Stimulated activated CD8-positive, alpha-beta memory T cell treated with anti-CD3 and anti-CD28 coated beads, Interleukin-2, amount 100 ng/mL, for 1 hour (primary cell): ENCODE measurements around the gene RNLS.

Experiments used
- DNase-seq, 2 donors: peaks; one replicate each; pipeline ENCODE4 v3.0.0-alpha.2; 2020; ENCODE audit warnings: low read depth in 2 of 2

RNLS gene

DNA sequence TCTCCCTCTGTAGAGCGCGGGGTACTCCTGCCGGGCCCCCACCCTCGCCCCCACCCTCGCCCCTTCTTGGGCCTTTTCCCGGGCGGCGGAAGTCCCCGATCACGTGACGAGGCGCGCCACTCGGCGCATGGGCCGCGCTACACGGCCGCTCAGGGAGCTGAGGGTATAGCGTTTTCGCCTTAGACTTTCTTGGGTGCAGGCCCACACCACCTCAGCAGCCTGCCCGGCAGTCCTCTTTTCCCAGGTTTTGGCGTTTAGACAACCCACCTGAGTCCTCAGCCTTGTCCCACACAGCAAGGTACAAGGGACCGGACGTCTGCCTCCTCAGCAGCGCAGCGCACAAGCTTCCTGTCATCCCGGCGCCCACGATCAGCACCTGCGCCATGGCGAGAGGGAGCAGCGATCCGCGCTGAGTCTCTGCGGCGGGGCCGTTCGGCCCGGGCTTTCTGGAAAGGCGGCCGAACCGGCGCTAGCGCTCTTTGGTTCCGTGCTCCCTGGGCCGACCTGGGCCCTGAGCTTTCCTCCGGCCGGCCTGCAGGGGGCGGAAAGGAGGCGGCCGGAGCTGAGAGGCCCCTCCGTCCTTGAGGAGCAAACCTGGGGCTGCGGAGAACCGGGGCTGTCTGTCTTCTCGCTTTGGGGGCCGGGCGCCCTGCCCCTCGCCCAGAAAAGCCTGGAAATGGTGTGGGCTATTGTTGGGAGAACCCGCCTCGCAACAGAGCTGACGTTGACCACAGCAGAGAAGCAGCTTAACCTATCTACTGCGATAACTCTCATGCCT is at the start of gene RNLS:
RNLS (minus strand) TSS at position 513 of the 778 bp plus-strand sequence.
- peak; percentile 34 to 41 for DNase-seq

DNA sequence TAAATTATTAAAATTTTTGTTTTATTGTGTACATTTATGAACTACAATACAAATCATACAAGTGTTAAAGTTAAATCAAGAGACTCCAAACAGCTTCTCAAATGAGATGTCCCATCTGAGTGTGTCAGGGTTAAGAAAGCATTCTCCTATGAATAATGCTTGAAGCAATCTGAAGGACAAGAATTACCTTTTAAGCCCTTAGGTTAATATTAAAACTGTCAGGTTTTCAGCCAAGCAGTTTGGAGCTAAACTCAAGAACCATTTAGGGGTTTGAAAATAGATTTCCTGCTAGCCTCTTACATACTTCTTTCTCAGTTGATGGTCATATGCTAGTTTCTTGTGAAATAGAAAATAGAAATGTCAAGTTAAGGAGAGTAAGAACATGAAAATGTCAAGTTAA is 41.7 kb upstream of the RNLS start:
- DNase-seq, result no peak

DNA sequence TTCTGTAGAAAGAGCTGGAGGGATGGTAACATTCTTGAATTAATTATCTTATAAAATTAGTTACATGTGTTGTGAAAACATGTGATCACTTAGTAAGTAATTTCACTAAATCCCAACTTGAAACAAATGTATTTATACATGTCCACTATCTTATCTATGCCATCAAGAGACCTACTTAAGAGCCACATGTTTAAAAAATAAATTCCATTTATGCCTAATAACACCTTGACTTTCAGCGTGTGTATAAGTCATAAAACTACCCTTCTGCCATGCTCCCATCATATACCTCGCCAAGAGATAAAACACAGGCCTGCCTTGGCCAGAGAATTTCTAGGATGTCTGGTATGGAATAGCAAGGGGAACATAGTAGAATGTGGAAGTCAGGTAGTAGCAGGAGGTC is 40.7 kb upstream of the RNLS start:
- no peak for DNase-seq

DNA sequence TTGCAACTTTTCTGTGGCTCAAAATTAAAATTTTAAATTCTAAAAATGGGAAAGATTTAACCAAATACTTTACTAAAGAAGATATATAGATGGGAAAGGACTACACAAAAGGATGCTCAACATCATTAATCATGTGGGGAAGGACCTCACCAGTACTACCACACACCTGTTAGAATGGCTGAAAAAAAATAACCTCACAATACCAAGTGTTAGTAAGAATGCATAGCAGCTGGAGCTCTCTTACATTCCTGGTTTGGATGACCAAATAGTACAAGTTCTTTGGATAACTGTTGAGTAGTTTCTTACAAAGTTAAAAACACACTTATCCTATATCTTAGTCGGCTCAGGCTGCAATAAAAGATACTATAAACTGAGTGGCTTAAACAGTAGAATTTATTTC is 37.3 kb upstream of the RNLS start:
- no peak for DNase-seq

DNA sequence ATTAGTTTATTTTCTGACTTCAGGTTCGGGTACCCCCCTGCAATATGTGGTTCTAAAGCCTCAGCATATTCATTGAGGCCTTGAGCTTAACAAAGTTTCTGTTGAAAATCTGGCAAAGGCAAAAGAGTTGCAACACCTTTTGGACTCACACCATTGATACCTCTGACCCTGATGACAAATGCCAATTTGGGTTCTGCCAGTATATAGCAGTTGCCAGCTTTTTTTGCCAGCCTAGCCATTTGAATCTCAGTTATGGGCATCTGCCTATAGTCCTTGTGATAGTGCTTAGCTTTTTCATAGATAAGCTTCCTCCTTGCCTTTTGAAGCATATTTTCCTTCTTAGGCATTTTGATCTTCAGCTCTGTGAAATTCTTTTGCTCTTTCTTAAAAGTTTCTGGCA is 35.4 kb upstream of the RNLS start:
- no peak for DNase-seq

DNA sequence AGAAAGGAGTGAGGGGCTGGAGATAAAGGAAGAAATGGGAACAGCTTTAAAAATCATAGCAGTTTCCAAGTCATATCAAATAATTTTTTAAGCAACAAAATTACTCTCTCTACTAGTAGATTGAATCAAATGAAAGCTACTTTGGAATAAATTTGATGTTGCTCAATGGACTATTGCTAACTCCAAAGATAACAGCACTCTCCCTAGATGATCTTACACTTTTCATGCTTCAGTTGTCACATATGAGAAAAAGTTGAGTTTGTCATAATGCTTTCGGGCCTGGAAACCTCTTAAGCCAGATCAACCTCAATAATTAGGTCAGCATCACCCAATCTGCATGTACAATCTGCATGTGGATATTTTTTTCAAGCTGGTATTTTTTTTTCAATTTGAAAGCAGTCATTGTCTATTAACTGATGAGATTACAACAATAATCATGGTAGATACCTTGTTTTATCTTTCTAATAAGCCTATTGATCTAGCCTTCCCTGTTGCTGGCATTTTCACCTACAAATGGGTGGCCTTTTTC is 34.7 kb upstream of the RNLS start:
- DNase-seq, result no peak

DNA sequence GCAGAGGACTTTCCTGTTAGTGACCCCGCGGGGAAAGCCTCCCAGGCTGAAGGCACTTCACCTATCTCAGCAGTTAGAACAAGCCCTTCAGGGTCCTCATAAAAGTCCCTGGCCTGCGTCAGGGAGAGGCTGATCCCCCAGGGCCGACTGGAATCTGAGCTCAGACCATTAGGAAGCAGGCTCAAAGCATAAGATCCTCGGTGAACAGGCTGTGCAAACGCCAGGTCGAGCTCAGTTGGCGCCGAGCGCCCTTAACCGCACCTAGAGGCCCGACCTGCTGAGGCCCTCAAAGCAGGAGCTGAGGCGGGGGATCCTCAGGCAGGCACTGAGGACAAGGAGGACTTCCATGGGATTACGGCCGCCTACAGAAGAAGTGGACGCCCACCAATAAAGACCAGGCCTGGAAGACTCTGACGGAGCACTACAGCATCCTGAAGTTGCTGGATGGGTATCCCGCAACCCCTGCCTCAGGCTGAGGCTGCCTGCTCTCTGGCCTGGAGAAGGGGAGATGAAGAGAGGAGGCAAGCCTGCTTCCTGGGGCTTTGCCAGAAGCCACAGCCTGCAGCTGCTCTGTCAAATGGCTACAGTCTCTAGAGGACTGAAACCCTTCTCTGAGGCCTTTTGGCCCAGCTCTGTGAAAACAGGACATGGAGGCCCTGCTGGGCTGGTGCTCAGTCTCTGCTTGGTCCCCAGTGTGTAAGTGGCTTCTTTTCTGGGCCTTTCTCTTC is 33.3 kb upstream of the RNLS start:
- DNase-seq, result no peak

DNA sequence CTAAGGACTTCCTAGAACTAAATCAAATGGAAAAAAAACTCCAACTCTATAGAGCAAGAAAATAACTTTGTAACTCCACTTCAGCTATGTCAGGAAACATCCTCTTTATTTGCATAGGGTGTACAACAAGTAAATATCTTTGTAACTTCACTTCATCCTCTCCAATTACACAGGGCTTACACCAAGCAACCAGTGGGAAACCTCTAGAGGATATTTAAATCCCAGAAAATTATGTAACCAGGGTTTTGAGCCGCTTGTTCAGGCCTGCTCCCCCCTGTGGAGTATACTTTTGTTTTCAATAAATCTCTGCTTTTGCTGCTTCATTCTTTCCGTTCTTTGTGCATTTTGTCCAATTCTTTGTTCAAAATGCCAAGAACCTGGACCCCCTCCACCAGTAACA is 25.7 kb upstream of the RNLS start:
- no peak for DNase-seq

DNA sequence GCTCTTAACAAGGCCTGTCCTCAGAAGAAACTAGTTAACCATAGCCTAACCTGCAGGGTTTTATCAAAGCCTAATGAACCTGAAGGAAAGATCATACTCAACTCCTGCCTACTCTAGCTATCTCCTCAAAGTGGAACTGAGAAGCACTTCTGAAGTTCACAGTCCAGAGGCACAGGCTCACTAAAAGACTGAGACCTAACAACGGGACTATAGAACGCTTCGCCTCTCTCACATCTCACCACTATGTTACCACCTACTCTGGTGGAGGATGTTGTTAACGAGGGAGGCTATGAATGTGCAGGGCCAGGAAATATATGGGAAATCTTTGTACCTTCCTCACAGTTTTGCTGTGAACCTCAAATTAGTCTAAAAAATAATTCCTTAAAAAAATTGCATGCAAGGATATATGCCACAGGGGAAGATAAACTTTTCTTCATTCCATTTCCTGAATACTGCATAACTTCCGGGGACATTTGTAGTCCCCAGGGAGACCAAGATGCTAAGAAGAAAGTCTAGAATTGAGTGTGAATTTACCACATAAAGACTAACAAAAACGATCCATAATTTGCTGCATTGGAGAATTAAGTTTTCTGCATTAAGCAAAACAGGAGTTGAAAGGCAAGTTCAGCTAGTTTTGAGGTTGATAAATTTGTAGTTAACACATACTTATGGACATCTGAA is 25.1 kb upstream of the RNLS start:
- no peak for DNase-seq

DNA sequence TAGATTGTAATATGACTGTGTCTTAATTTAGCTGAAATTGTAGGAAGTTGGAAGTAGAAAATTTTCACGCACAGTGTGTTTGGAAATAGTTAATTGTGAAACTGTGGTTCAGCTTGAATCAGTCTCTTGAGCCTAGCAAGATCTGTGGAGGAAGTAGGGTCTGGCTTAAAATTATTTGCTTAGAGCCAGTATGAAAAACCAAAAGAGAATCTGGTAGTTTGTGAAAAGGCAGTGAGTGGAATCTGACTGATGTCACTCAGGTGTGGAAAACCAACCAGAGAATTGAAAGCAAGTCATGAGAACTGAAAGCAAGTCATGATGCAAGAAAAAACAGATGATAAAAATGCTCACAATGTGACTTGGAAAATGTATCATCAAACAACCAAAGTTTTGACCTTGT is 14.9 kb upstream of the RNLS start:
- DNase-seq, result no peak

DNA sequence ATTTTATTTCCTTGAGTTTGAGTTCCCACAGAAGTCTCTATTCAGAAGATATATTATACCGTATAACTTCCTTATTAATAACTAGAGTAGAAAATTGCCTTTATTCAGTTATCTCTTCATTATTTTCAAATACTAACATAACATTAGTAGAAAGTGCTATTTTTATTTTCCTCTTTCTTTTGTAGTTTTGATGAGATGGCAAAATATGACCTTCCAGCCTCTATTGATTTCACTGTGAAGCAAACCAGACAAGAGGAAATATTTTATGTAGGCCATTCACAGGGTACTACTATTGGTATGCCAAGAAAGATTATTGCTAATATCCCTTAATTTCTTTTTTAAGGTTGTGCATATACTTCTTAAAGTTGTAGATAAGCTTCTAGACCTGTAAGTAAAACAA is 11.4 kb upstream of the RNLS start:
- DNase-seq, result no peak

DNA sequence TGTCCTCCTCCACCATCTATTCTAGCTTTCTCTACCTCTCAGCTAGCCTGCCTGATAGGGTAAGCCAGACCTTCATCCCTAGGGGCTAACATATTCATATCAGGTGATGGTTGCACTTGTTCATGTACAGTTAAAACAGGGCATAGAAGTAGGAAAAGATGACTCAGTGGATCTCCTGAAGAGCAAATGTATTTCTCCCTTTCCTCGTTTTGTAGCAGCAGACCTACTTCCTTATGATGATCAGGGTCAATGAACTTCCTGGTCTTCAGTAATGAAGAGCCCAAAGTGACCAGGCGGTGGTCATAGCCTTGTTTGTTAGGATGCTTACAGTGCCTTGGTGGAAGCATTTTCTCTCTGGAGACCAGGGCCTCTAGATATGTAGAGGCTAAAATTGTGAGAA is 9.8 kb upstream of the RNLS start:
- no peak for DNase-seq

DNA sequence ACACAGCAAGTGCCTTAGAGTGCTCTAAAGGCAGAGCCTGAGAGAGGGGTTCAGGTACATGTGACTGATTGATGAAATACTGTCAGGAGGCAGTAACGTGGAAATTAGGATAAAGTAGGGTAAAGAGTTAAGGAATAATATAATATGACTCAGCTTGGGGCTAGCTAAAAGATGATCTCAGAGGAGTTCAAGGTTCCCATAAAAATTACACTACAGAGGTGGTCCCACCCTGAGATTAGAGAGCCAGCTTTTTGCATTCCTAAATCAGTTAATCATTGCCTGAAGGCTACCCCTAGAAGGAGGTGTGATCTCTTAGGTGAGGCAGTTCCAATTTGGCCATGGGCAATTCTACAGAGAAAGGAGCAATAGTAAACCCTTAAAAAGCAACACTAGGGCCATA is 9.3 kb upstream of the RNLS start:
- no peak for DNase-seq

DNA sequence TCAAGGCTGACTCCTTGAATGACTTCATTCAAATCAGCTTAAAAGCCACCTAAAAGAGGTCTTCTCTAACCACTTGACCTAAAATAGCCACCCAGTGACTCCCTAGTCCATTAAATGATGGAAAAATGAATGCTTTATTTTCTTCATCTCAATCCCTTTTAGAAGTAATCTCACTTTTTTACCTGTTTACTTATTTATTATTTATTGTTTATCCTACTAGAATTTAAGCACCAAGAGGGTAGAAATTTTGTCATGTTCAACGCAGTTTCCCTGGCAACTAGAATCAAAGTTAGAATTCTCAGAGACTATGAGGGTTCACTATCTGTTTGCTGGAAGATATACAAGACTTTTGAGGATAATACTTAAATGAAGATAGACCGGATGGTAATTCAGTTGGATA is 3.3 kb upstream of the RNLS start, which contains the start of gene LIPJ:
LIPJ (plus strand) TSS at position 301 of the 400 bp plus-strand sequence. CDS start 3,926 bp downstream, outside the sequence.
- no peak for DNase-seq

DNA sequence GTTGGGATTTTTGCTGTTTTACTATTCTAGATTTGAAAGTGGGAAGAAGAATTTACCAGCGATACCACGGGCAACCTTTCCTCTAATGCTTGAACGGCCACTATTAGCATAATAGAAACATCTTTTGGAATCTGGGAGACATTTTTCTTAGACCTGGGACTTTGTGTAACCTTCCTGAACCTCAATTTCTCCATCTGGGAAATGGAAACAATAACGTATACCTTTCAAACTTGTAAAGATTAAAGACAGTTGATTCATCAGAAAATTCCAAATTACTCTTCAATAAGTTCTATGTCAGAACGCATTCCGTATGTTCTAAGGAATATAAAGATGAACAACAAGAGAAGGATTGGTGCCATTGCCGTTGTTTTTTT is 453 bp upstream of the RNLS start:
- DNase-seq, result no peak

DNA sequence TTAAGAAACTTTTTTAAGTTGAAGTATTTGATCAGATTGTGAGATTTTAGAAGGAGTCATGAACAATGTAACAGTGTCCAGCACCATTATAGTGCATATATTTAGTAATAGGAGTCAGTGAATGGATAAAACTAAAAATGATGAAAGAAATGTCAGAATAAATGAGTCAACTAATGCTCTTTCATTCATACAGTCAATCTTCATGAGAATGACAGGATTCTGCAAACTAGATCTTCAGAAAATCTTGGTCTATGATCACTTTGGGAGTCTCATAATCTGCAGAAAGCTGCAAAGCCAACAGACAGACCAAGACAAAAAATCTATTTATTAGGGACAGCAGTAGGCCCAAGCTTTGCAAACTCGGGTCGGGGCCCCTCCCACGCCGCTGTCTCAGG is 710 bp downstream of the RNLS start:
- DNase-seq, result no peak

DNA sequence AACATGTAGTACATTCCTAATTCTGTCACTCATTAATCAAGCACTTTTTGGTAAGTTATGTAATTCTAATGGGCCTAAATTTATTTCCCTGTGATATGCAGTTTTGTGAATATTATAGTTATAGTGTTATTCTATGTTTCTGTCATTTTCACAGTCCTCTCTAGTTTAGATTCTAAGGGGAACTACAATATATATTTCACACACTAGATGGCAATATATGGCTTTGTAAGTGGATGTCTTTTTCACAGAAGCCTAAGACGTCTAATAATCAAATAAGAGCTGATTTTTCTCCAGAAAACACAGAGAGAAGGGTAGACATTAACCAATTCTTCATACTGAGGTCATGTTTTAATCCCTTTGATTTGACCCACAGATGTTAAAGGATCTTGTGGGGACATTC is 18.0 kb downstream of the RNLS start:
- no peak for DNase-seq

DNA sequence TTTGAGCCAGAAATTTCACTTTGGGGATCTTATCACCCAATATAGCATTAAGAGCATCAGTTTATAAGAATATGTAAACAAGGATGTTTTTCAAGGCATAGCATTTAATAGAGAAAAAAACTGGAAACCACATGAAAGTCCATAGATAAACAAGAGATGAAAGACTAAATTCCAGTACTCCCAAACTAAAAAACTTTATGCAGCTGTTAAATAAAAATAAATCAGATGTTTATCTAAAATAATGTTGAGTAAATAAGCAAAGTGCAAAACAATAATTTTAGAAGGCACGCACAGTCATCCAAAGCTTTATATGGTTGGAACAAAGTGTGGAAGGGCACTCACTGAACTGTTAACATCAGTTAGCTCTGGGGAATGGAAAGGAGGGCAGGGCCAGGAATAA is 21.0 kb downstream of the RNLS start:
- DNase-seq, result no peak

DNA sequence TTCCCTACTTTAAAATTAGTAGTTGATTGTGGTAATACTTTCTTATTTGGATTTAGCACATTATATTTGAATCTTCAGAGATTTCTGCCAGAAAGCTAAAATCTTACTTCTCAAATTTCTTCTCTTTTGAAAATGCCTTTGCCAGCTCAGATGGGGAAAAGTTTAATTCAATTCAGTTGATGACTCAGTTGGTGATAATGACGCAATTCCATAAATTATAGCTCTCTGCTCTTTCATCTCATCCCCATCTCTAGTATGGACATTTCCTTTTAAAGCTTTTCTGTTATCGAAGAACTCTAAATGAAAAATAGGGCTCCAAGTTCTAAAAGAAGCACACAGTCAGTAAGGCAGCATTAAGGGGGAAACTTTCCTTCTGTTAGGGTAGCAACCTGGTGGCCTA is 25.5 kb downstream of the RNLS start:
- no peak for DNase-seq

DNA sequence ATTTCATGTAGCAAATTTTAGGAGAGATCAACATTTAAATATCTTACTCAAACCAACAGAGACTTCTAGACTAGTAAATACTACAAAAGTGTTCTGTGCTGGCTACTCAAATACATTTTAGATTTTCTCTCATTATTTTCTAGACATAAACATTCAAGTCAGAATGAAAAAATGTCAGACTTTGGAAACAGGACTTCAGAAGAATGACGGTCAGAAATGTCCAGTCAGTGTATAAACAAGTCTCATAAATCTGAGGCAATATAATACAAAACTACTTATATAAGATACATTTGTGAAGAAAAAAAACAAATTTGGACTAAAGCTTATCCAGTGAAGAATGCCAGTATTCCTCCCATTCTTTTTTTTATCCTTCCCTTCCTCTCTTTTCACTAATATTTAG is 25.9 kb downstream of the RNLS start:
- DNase-seq, result no peak

DNA sequence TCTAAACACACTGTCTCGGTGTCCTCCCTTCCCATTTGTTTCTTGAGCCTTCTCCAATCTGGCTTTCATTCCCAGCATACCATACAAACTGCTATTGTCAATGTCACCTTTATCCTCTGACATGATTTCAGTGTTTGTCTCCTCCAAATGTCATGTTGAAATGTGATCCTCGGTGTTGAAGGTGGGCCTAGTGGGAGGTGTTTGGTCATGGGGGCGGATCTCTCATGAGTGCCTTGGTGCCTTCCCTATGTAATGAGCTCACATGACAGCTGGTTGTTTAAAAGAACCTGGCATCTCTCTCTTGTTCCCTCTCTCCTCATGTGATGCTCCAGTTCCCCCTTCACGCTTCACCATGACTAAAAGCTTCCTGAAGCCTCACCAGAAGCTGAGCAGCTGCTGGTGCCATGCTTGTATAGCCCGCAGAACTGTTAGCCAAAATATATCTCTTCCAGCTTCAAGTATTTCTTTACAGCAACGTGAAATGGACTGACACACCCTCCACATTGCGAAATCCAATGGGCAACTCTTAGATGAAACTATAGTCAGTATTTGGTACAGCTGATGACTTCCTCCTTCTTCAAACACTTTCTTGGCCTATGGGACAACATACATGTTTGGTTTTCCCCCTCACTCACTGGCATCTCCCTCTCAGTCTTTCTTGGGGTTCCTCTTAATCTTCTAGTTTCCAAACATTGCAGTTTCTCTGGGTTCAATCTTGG is 27.8 kb downstream of the RNLS start:
- no peak for DNase-seq
